ENCODE measurements around the gene MYL12A.

GRCh38 chr18:3261373-3262233 lies 14.0 kb downstream of the MYL12A start, which contains the start of gene MYL12B:
- TF ChIP-seq ELF4 (IDR thresholded peaks at IDR 0.05) = peak; percentile 91
- TF ChIP-seq ZNF384 (IDR thresholded peaks at IDR 0.05) = no peak
- TF ChIP-seq L3MBTL2 (conservative IDR thresholded peaks at IDR 0.05) = no peak
- no peak for TF ChIP-seq ARNT (IDR thresholded peaks at IDR 0.05)
- no peak; the same call in 1 of the 2 replicates for TF ChIP-seq LEF1 (IDR thresholded peaks at IDR 0.05; ENCODE audit: borderline replicate concordance)
- TF ChIP-seq SP1 (IDR thresholded peaks at IDR 0.05) = no peak
- no peak for TF ChIP-seq SUZ12 (IDR thresholded peaks at IDR 0.05)
- peak; percentile 68; the same call in 1 of the 2 replicates for TF ChIP-seq BHLHE40 (IDR thresholded peaks at IDR 0.05; ENCODE audit: borderline replicate concordance)
- no peak for TF ChIP-seq FOXK2 (IDR thresholded peaks at IDR 0.05)

All from HEK293T (cell line).